GM12891 (cell line): ENCODE results near the gene PREX1.

ENCODE experiments used
- PAX5 ChIP-seq: IDR thresholded peaks from 2 replicates; pipeline ENCODE4 v1.6.1; 2011; ENCODE audit warnings: low read length, moderate library complexity, mild to moderate bottlenecking; ENCODE audit not compliant: insufficient read depth, severe bottlenecking
- POLR2A ChIP-seq: IDR thresholded peaks from 2 replicates; pipeline ENCODE4 v1.6.1; 2011; ENCODE audit warnings: low read depth, low read length, control low read depth
- POLR2AphosphoS5 ChIP-seq: IDR thresholded peaks from 2 replicates; pipeline ENCODE4 v1.6.1; 2011; ENCODE audit warnings: low read depth, low read length, control low read depth
- POU2F2 ChIP-seq: IDR thresholded peaks from 2 replicates; pipeline ENCODE4 v1.6.1; 2011; ENCODE audit warnings: low read depth, mild to moderate bottlenecking, control low read depth, low read length, moderate library complexity
- SPI1 ChIP-seq: IDR thresholded peaks from 2 replicates; pipeline ENCODE4 v1.6.1; 2011; ENCODE audit warnings: low read depth, low read length, control low read depth
- TAF1 ChIP-seq: IDR thresholded peaks from 2 replicates; pipeline ENCODE4 v1.6.1; 2011; ENCODE audit warnings: low read depth, low read length, control low read depth

- TF ChIP-seq POLR2A: no peak
- TF ChIP-seq SPI1: no peak
- TF ChIP-seq TAF1: no peak
- no peak for TF ChIP-seq POLR2AphosphoS5
- TF ChIP-seq POU2F2: no peak
- no peak for TF ChIP-seq PAX5
Observed at GRCh38 chr20:48721324-48722001, 106.3 kb downstream of the PREX1 start.
